Measurements from ENCODE around the gene CFAP299. TPM values are rescaled to one million over a fixed set of nuclear protein-coding genes. Genes with fewer than 3 reads are reported as not detected.

CFAP299 gene
- total and polyA plus RNA-seq, 2 of the 8 experiments (the other 6 are each of a cell fraction or from before 2014, with no cell fraction given), result not detected

DNA sequence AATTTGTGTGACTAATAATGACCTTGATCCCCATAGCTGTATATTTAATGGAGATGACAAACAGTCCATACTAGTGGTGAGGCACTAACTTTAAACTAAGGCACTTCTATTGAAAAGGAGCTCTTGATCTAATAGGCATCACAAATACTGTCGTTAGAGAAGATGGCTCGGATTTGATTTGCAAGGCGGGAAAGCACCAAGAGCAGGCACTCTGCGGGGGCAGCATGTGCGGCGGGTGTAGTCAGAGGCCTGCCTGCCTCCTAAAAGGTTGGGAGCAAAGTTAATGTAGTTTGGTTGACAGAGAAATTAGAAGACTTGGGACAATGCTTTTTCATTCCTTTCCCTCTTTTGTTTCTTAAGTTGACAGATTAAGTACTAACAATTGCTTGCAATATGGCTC is 278.8 kb downstream of the CFAP299 start:
- H2BK12ac ChIP-seq (ENCODE audit: low read depth, low read length), result no peak overlapping the region
- H3K4ac ChIP-seq (replicated peaks; ENCODE audit: insufficient read length, low read depth, low read length), result no peak overlapping the region
- 80% methylated on average over 6 of the region's 6 CpGs; no CpG with 5 or more reads in 1 of the 2 experiments for WGBS, 2 experiments (ENCODE audit: extremely low coverage in 1 of 2, insufficient coverage in 1 of 2, insufficient read length in 1 of 2, insufficient replicate concordance in 2 of 2, low coverage in 1 of 2, low lambda C conversion rate in 2 of 2, missing lambda C conversion rate in 1 of 2)
- no peaks in the 10 kb centered on the region for H3K36me3 ChIP-seq (ENCODE audit: control insufficient read depth in 2 of 4, insufficient read depth in 4 of 4, low read length in 3 of 4)
- no peak overlapping the region for H3K27ac ChIP-seq (ENCODE audit: low read depth, low read length)
- H3K4me1 ChIP-seq (replicated peaks in 1 of 4; ENCODE audit: control insufficient read depth in 3 of 4, insufficient read depth in 4 of 4, low read length in 3 of 4), result no peaks in the 10 kb centered on the region
- H3K14ac ChIP-seq (ENCODE audit: insufficient read length), result no peak overlapping the region
- H3K4me2 ChIP-seq (ENCODE audit: insufficient read depth in 1 of 2, low read depth in 2 of 2, low read length in 2 of 2), result no peak overlapping the region
- no peak overlapping the region for H4K8ac ChIP-seq (ENCODE audit: extremely low read depth, insufficient read depth, low read length)
- no peak overlapping the region for H3K18ac ChIP-seq (ENCODE audit: extremely low read depth, low read length)
- H2AK5ac ChIP-seq (ENCODE audit: low read depth, low read length), result no peak overlapping the region
- no peaks in the 10 kb centered on the region for H3K79me2 ChIP-seq (ENCODE audit: control insufficient read depth in 1 of 2, insufficient read depth in 2 of 2, low read length in 2 of 2)
- no peak for FAIRE-seq
- no peaks in the 10 kb centered on the region for H3K9me3 ChIP-seq (ENCODE audit: insufficient read depth in 2 of 2, low read depth in 1 of 2, low read length in 1 of 2)
- no peaks in the 10 kb centered on the region for H4K20me1 ChIP-seq (replicated peaks in 1 of 2; ENCODE audit: control insufficient read depth in 1 of 2, insufficient read depth in 2 of 2, low read length in 2 of 2)
- H3K4me3 ChIP-seq (ENCODE audit: extremely low read depth in 1 of 4, insufficient read depth in 2 of 4, low read depth in 3 of 4, low read length in 4 of 4), result no peak overlapping the region
- no peak overlapping the region for H2BK20ac ChIP-seq (ENCODE audit: low read length)
- DNase-seq (ENCODE audit: low read depth in 1 of 2, low spot score in 2 of 2), result peak in 1 of 2 experiments; percentile 2
- no peaks in the 10 kb centered on the region for H3K27me3 ChIP-seq (replicated peaks in 1 of 4; ENCODE audit: control insufficient read depth in 3 of 4, extremely low read depth in 1 of 4, insufficient read depth in 3 of 4, low read length in 3 of 4)
- H2BK15ac ChIP-seq (ENCODE audit: low read length), result no peak overlapping the region
- no peak overlapping the region for H4K5ac ChIP-seq (ENCODE audit: insufficient read length, low read depth, low read length)
- H2AFZ ChIP-seq (ENCODE audit: low read length), result no peak overlapping the region
- no peak overlapping the region for H4K91ac ChIP-seq (replicated peaks; ENCODE audit: insufficient read length, low read length)
- ChIA-PET POLR2A (ENCODE audit: partially characterized antibody) (no interaction called here), CTCF (ENCODE audit: partially characterized antibody) (interaction anchor here (0.8 to 1.7 kb wide), 2 partner anchors 245 to 252 kb away, joined by 3 to 5 read pairs; no protein-coding TSS in a partner anchor)
- TF ChIP-seq NANOG (IDR thresholded peaks at IDR 0.05; ENCODE audit: insufficient read depth, low read depth, low read length, poor library complexity, severe bottlenecking) (peak; percentile 8), JUND (IDR thresholded peaks at IDR 0.05; ENCODE audit: low read length) (no peak), JUN (IDR thresholded peaks at IDR 0.05; ENCODE audit: low read depth, low read length) (no peak), CBX8 (IDR thresholded peaks at IDR 0.05; ENCODE audit: borderline replicate concordance, low read depth, low read length) (no peak), E2F6 (IDR thresholded peaks at IDR 0.05) (peak; percentile 99), HDAC6 (IDR thresholded peaks at IDR 0.05; ENCODE audit: low read depth, low read length) (no peak), MAX (IDR thresholded peaks at IDR 0.05) (peak; percentile 93)
- no peak overlapping the region for H3K9ac ChIP-seq (replicated peaks in 1 of 4; ENCODE audit: extremely low read depth in 1 of 4, low read depth in 3 of 4, low read length in 3 of 4)
- H3K56ac ChIP-seq (replicated peaks; ENCODE audit: insufficient read length, low read depth, low read length), result no peak overlapping the region
- no peaks in the 10 kb centered on the region for H3K79me1 ChIP-seq (ENCODE audit: low read depth, low read length)
- no peak overlapping the region for H2BK120ac ChIP-seq (replicated peaks; ENCODE audit: low read depth, low read length)
- no peak overlapping the region for H2BK5ac ChIP-seq (ENCODE audit: low read depth, low read length)
- no peak overlapping the region for H3K23ac ChIP-seq (ENCODE audit: insufficient read length)
- H3K23me2 ChIP-seq (ENCODE audit: low read depth, low read length), result no peaks in the 10 kb centered on the region
